Left lung (tissue), 14 donors: ENCODE measurements around the gene SERPINA1. TPM values are rescaled to one million over a fixed set of nuclear protein-coding genes. Genes with fewer than 3 reads are reported as not detected.

Experiments used
- ATAC-seq: fragments of 200-7000 bp; cut with Tn5 transposase; one replicate; pipeline ENCODE4 v1.9.1; 2020; ENCODE audit warnings: moderate library complexity
- DNase-seq, 4 donors: peaks; one replicate each; pipeline ENCODE4 v3.0.0-alpha.2; 2013 to 2020
- H3K27ac ChIP-seq, 2 donors: fragments of 200-600 bp; sonication (generic) in 1 of 2; one replicate each; pipeline versions ENCODE4 v1.5.0 to v1.8.0; 2020 to 2021
- H3K27me3 ChIP-seq, 2 donors: fragments of 200-600 bp; sonication (generic) in 1 of 2; one replicate each; pipeline versions ENCODE4 v1.5.0 to v1.8.0; 2020 to 2021
- H3K36me3 ChIP-seq, 2 donors: fragments of 200-600 bp; sonication (generic) in 1 of 2; one replicate each; pipeline versions ENCODE4 v1.5.0 to v1.8.0; 2020 to 2021
- H3K4me1 ChIP-seq, 2 donors: fragments of 200-600 bp; one replicate each; pipeline ENCODE4 v1.8.0; 2021
- H3K4me3 ChIP-seq, 2 donors: fragments of 200-600 bp; sonication (generic) in 1 of 2; one replicate each; pipeline versions ENCODE4 v1.5.0 to v1.8.0; 2020 to 2021; ENCODE audit warnings: mild to moderate bottlenecking in 1 of 2
- H3K9me3 ChIP-seq, 2 donors: fragments of 200-600 bp; sonication (generic) in 1 of 2; one replicate each; pipeline versions ENCODE4 v1.5.0 to v1.8.0; 2020 to 2021
- intact Hi-C, 2 donors: fragments of 100-400 bp; cut with DNase I; formaldehyde crosslinking; loops; one replicate each; pipeline versions ENCODE4 v1.11.2 to v1.14.2; 2022
- long read RNA-seq, 12 donors: library from polyadenylated mRNA in 2 of 12; unstranded in 2 of 12; transcript quantifications; one replicate each; pipeline ENCODE4 v2.0.0 and lab custom pipeline, GENCODE V29; 2019 to 2026
- polyA plus RNA-seq, 6 donors: library from polyadenylated mRNA; unstranded; fragments of 120-200 nt; gene quantifications; one replicate each; pipeline ENCODE4 v1.2.1, GENCODE V29; 2013; ENCODE audit not compliant: insufficient read length in 6 of 6
- total RNA-seq, 2 donors: library from RNA; stranded (reverse); fragmentation: NEBNext Ultra II Directional; extraction: Animal tissue kit (Norgen Biotek cat#: 25700); gene quantifications; one replicate each; pipeline ENCODE4 v1.2.1, GENCODE V29; 2021
- TF ChIP-seq, protein P1 (sequence below), 2 donors: fragments of 200-600 bp; sonication (generic) in 1 of 2; IDR thresholded peaks; one replicate each; pipeline versions ENCODE4 v1.5.0 to v1.8.0; 2021; ENCODE audit warnings: antibody characterized with exemption in 2 of 2
- donor health status: DM: no; HTN: yes; CAD: no.
- donor health status: DM: no; HTN: no; CAD: no.

SERPINA1 gene
- total RNA-seq (1,000 to 10,000 TPM; 1,065 to 1,514 TPM), polyA plus RNA-seq (10 to 100 TPM in 2 of 6 donors, 1 to 10 TPM in 4; 5.1 to 18.5 (median 5.5) TPM)
- long read RNA-seq, donor 1, transcript SERPINA1-202 (5 exons, 1,622 nt): major isoform, 7 of 16 reads
- long read RNA-seq, donor 1, partial matches to known transcripts: 9 of 16 reads
- long read RNA-seq, donor 1, other reads (novel, unspliced or antisense): 0 of 16 reads
- long read RNA-seq, donor 2, transcript SERPINA1-202 (5 exons, 1,622 nt): major isoform, 7 of 20 reads
- long read RNA-seq, donor 2, partial matches to known transcripts: 12 of 20 reads
- long read RNA-seq, donor 2, other reads (novel, unspliced or antisense): 0 of 20 reads
- long read RNA-seq, donor 3, partial matches to known transcripts: 0 of 3 reads
- long read RNA-seq, donor 3, other reads (novel, unspliced or antisense): 0 of 3 reads
- long read RNA-seq, donor 4, transcript SERPINA1-205 (6 exons, 1,628 nt): minor isoform, 15 of 1,642 reads
- long read RNA-seq, donor 4, transcript SERPINA1-207 (5 exons, 3,144 nt): minor isoform, 40 of 1,642 reads
- long read RNA-seq, donor 4, transcript SERPINA1-209 (6 exons, 1,559 nt): minor isoform, 12 of 1,642 reads
- long read RNA-seq, donor 4, transcript SERPINA1-202 (5 exons, 1,622 nt): major isoform, 1,407 of 1,642 reads
- long read RNA-seq, donor 4, partial matches to known transcripts: 126 of 1,642 reads
- long read RNA-seq, donor 4, other reads (novel, unspliced or antisense): 36 of 1,642 reads
- long read RNA-seq, donor 5, partial matches to known transcripts: 0 of 4 reads
- long read RNA-seq, donor 5, other reads (novel, unspliced or antisense): 0 of 4 reads
- long read RNA-seq, donor 6, transcript SERPINA1-202 (5 exons, 1,622 nt): major isoform, 8 of 9 reads
- long read RNA-seq, donor 6, partial matches to known transcripts: 0 of 9 reads
- long read RNA-seq, donor 6, other reads (novel, unspliced or antisense): 0 of 9 reads
- long read RNA-seq, donor 7, partial matches to known transcripts: 0 of 1 reads
- long read RNA-seq, donor 7, other reads (novel, unspliced or antisense): 0 of 1 reads
- long read RNA-seq, donor 8, partial matches to known transcripts: 6 of 9 reads
- long read RNA-seq, donor 8, other reads (novel, unspliced or antisense): 0 of 9 reads
- long read RNA-seq, donor 9, partial matches to known transcripts: 0 of 3 reads
- long read RNA-seq, donor 9, other reads (novel, unspliced or antisense): 0 of 3 reads
- long read RNA-seq, donor 10, transcript SERPINA1-207 (5 exons, 3,144 nt): minor isoform, 407 of 1,780 reads
- long read RNA-seq, donor 10, transcript SERPINA1-205 (6 exons, 1,628 nt): minor isoform, 17 of 1,780 reads
- long read RNA-seq, donor 10, transcript SERPINA1-202 (5 exons, 1,622 nt): major isoform, 1,211 of 1,780 reads
- long read RNA-seq, donor 10, transcript SERPINA1-209 (6 exons, 1,559 nt): minor isoform, 17 of 1,780 reads
- long read RNA-seq, donor 10, partial matches to known transcripts: 60 of 1,780 reads
- long read RNA-seq, donor 10, other reads (novel, unspliced or antisense): 46 of 1,780 reads
- long read RNA-seq, donor 11: 0 reads
- long read RNA-seq, donor 12, partial matches to known transcripts: 0 of 2 reads
- long read RNA-seq, donor 12, other reads (novel, unspliced or antisense): 0 of 2 reads

DNA sequence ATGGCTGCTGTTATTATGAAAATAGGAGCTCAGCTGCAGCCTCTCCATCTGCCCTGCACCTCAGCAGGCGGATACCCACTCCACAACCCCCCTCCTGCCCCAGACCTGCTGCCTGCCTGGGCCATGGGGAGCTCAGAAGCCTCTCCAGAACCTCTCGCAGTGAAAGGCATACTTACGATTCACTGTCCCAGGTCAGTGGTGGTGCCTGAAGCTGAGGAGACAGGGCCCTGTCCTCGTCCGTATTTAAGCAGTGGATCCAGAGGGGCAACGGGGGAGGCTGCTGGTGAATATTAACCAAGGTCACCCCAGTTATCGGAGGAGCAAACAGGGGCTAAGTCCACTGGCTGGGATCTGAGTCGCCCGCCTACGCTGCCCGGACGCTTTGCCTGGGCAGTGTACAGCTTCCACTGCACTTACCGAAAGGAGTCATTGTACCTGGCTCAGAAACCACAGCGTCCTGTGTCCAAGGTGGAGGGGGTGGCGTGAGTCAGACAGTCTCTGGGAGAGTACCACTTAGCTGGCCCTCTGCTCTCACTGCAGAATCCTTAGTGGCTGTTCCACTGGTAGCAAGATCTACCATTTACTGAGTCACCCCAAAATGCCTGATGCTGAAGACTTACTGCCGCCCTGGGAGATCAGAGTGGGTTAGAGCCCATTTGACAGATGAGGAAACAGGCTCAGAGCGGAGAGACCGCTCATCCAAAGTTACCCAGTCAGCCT lies at the start of gene SERPINA1:
TSS of gene SERPINA1 (minus strand) at position 219 of the 720 bp plus-strand sequence. CDS start 5,365 bp downstream, outside the sequence.
- H3K4me3 ChIP-seq: peak within 1 kb of the TSS; percentile 9 to 55
- TF ChIP-seq, protein P1, sequence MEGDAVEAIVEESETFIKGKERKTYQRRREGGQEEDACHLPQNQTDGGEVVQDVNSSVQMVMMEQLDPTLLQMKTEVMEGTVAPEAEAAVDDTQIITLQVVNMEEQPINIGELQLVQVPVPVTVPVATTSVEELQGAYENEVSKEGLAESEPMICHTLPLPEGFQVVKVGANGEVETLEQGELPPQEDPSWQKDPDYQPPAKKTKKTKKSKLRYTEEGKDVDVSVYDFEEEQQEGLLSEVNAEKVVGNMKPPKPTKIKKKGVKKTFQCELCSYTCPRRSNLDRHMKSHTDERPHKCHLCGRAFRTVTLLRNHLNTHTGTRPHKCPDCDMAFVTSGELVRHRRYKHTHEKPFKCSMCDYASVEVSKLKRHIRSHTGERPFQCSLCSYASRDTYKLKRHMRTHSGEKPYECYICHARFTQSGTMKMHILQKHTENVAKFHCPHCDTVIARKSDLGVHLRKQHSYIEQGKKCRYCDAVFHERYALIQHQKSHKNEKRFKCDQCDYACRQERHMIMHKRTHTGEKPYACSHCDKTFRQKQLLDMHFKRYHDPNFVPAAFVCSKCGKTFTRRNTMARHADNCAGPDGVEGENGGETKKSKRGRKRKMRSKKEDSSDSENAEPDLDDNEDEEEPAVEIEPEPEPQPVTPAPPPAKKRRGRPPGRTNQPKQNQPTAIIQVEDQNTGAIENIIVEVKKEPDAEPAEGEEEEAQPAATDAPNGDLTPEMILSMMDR (IDR thresholded peaks at IDR 0.05): no peak
- ATAC-seq (peak; percentile 72), DNase-seq (peak in 2 of 4 donors; percentile 81 to 83)
- H3K36me3 ChIP-seq: peaks cover 0 to 7% of the 10 kb centered on the region in 2 donors
- no peaks in the 10 kb centered on the region for H3K27me3 ChIP-seq
- H3K4me1 ChIP-seq: peaks cover 5 to 87% of the 10 kb centered on the region in 2 donors
- H3K9me3 ChIP-seq: no peaks in the 10 kb centered on the region
- intact Hi-C loops: no loop called here
- peak within 1 kb of the TSS; percentile 89 to 93 for H3K27ac ChIP-seq

DNA sequence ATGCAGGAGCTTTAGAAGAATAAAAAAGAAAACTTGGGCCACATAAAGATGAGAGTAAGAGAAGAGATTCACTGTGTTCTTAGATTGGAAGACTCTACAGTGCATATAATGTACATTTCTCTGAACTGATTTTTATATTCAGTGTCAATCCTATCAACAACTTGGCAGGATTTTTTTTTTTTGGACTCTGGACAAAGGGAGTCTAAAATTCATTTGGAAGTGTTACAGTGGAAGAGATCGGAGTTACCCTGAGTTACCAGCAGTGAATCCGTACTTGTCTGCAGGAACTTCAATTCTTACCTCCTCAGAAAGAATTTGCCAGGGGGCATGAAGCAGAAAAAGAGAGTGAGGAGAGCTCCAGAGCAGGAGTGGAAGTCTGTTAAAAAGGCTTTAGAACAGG lies 40.2 kb upstream of the SERPINA1 start:
- intact Hi-C loops: no loop called here
- ATAC-seq (no peak), DNase-seq (no peak)
- H3K4me3 ChIP-seq: no peak overlapping the region
- peaks cover 0 to 14% of the 10 kb centered on the region in 2 donors for H3K27me3 ChIP-seq
- TF ChIP-seq, protein P1 (IDR thresholded peaks at IDR 0.05): no peak
- no peak overlapping the region for H3K27ac ChIP-seq
- no peaks in the 10 kb centered on the region for H3K36me3 ChIP-seq
- no peaks in the 10 kb centered on the region for H3K9me3 ChIP-seq
- H3K4me1 ChIP-seq: peaks cover 0 to under 1% of the 10 kb centered on the region in 2 donors

DNA sequence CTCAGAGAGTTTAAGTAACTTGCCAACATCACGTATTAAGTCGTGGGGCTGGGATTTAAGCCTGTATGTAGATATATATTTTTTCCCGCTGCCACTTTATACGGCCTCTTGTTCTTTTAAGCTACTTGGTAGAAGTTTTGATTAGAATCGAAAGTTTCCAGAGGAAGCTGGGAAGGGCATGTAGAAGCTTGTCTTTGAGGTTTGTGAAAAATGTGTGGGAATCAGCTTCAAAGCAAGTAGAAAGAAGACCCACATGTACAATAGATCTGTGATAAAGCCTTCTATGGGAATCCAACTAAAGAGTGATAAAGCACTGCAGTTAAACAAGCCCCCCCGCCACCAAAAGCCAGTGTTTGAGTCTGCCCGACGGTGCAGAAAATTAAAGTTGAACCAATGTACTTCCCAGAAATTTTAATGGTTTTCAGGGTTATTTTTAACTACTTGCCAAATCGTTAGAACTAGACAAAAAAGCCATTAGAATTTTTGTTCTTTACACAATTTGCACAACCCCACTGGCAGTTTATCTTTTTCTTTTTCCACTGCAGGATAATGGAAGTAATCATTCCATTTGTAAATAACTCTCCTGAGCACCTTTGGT lies 38.7 kb upstream of the SERPINA1 start:
- intact Hi-C loops: no loop called here
- TF ChIP-seq, protein P1 (IDR thresholded peaks at IDR 0.05): no peak
- H3K27ac ChIP-seq: no peak overlapping the region
- DNase-seq: no peak
- H3K4me1 ChIP-seq: peaks cover 0 to 6% of the 10 kb centered on the region in 2 donors
- H3K4me3 ChIP-seq: no peak overlapping the region
- no peaks in the 10 kb centered on the region for H3K9me3 ChIP-seq
- H3K27me3 ChIP-seq: peaks cover 0 to 14% of the 10 kb centered on the region in 2 donors
- no peaks in the 10 kb centered on the region for H3K36me3 ChIP-seq
- ATAC-seq: no peak

DNA sequence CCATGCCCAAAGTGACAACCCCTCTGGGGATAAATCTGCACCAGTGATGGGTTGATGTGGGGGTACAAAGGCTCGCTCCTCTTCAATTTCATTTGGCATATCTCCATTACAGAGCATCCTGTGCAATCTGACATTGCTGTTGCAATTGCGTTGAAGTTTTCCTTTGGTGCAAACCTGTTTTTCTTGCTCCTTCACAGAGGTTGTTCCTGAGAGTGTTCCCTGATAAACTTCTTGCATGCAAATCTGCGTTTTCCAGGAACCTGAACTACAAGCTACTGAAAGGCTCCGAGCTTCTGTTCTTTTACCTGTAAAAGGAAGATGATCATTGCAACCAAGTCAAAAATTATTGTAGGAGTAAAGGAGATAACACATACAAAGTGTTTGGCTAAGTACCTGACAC lies 38.1 kb upstream of the SERPINA1 start:
- H3K9me3 ChIP-seq: no peaks in the 10 kb centered on the region
- DNase-seq: peak in 1 of 4 donors; percentile 28
- peaks cover 0 to 6% of the 10 kb centered on the region in 2 donors for H3K4me1 ChIP-seq
- intact Hi-C loops: no loop called here
- no peaks in the 10 kb centered on the region for H3K36me3 ChIP-seq
- H3K27me3 ChIP-seq: peaks cover 0 to 16% of the 10 kb centered on the region in 2 donors
- TF ChIP-seq, protein P1 (IDR thresholded peaks at IDR 0.05): no peak
- H3K27ac ChIP-seq: no peak overlapping the region
- H3K4me3 ChIP-seq: no peak overlapping the region
- no peak for ATAC-seq
